C4-2B (cell line): ENCODE results near the gene NEU4.

Experiments used
- CTCF ChIP-seq: fragments of 450-650 bp; conservative IDR thresholded peaks from 2 replicates; pipeline ENCODE4 v1.5.1; 2017; ENCODE audit warnings: mild to moderate bottlenecking
- ZFX ChIP-seq: fragments of 450-650 bp; IDR thresholded peaks from 2 replicates; pipeline ENCODE4 v1.6.1; 2017

- no peak for TF ChIP-seq ZFX
- TF ChIP-seq CTCF, result no peak
Measured at GRCh38 chr2:241827394-241827793, 18.4 kb downstream of the NEU4 start.
